Activated B cell treated with CpG ODN at 0.5 μM for 24 hours (primary cell): ENCODE measurements around the gene STKLD1. TPM values are rescaled to one million over a fixed set of nuclear protein-coding genes. Genes with fewer than 3 reads are reported as not detected.

Experiments used
- ATAC-seq: fragments of 200-7000 bp; cut with Tn5 transposase; one replicate; pipeline ENCODE4 v1.10.0; 2021; ENCODE audit warnings: low read depth, mild to moderate bottlenecking, moderate library complexity
- CTCF ChIA-PET: fragments of 350-600 bp; sonication (Branson Sonifier 250); formaldehyde crosslinking; loops from one replicate; lab custom pipeline; 2021; ENCODE audit warnings: antibody characterized with exemption; lab: Charles Lee
- POLR2A ChIA-PET: fragments of 350-600 bp; sonication (Branson Sonifier 250); formaldehyde crosslinking; loops from one replicate; lab custom pipeline; 2021; ENCODE audit warnings: antibody characterized with exemption; lab: Charles Lee
- DNase-seq: peaks from one replicate; pipeline ENCODE4 v3.0.0; 2022
- H3K27ac Mint-ChIP-seq: one replicate; pipeline ENCODE4 v1.8.0; 2020; ENCODE audit warnings: mixed read lengths
- H3K27me3 Mint-ChIP-seq: one replicate; pipeline ENCODE4 v1.8.0; 2021; ENCODE audit warnings: mixed read lengths
- H3K36me3 Mint-ChIP-seq: one replicate; pipeline ENCODE4 v1.8.0; 2021; ENCODE audit warnings: low read depth, mixed read lengths
- H3K4me1 Mint-ChIP-seq: one replicate; pipeline ENCODE4 v1.8.0; 2021; ENCODE audit warnings: mixed read lengths
- H3K4me3 Mint-ChIP-seq: one replicate; pipeline ENCODE4 v1.8.0; 2020; ENCODE audit warnings: mild to moderate bottlenecking, mixed read lengths
- H3K9me3 Mint-ChIP-seq: one replicate; pipeline ENCODE4 v1.8.0; 2020; ENCODE audit warnings: mixed read lengths
- CTCF ChIP-seq: fragments of 200-600 bp; IDR thresholded peaks from one replicate; pipeline ENCODE4 v1.8.0; 2022; ENCODE audit warnings: antibody characterized with exemption, mild to moderate bottlenecking
- intact Hi-C: fragments of 100-400 bp; cut with micrococcal nuclease; formaldehyde crosslinking; loops from one replicate; pipeline ENCODE4 v1.15.1; 2024
- total RNA-seq: library from RNA; stranded (reverse); gene quantifications from 2 replicates; pipeline ENCODE4 v1.2.3, GENCODE V29; 2022

STKLD1 gene
- total RNA-seq, 1 donor from 2014 or later, result 0.44 TPM

GRCh38 chr9:133415170-133415569 lies 39.0 kb downstream of the STKLD1 start:
- Mint-ChIP-seq H3K4me3 (no peak overlapping the region), H3K36me3 (peaks cover 54% of the 10 kb centered on the region), H3K9me3 (peaks cover 3% of the 10 kb centered on the region), H3K27ac (no peak overlapping the region), H3K27me3 (no peaks in the 10 kb centered on the region), H3K4me1 (peaks cover 54% of the 10 kb centered on the region)
- ChIA-PET CTCF (interaction anchor here (0.6 kb wide), 1 partner anchor 226 kb away, joined by 5 read pairs; no protein-coding TSS in a partner anchor), POLR2A (interaction anchor here (0.6 to 1.4 kb wide), 4 partner anchors 26 to 1735 kb away, joined by 3 to 5 read pairs (median 3); partner anchors contain the start of gene CACFD1)
- no peak for TF ChIP-seq CTCF
- DNase-seq (no peak), ATAC-seq (no peak)
- intact Hi-C loops, result no loop called here

GRCh38 chr9:133417541-133418461 lies 41.6 kb downstream of the STKLD1 start, which contains the start of gene REXO4:
Gene REXO4 (minus strand): TSS chr9:133418010. CDS start chr9:133417844, 166 bp downstream.
- H3K9me3 Mint-ChIP-seq, result peaks cover 3% of the 10 kb centered on the region
- no peak for TF ChIP-seq CTCF
- peak within 1 kb of the TSS; percentile 91 for H3K27ac Mint-ChIP-seq
- ATAC-seq, result peak; percentile 84
- CTCF ChIA-PET, result interaction anchor here (1.2 to 2.0 kb wide), 2 partner anchors 13 to 325 kb away, joined by 3 to 4 read pairs; no protein-coding TSS in a partner anchor
- POLR2A ChIA-PET, result interaction anchor here (0.6 to 2.1 kb wide), 8 partner anchors 15 to 70 kb away, joined by 3 to 12 read pairs (median 4); partner anchors contain the start of genes CACFD1, MED22, RPL7A and STKLD1
- intact Hi-C loops, result loop anchor here (1.0 kb wide), 5 partner anchors 42 to 388 kb away; partner anchors contain the start of genes GTF3C5, SLC2A6, STKLD1 and SURF4
- H3K4me3 Mint-ChIP-seq, result peak within 1 kb of the TSS; percentile 90
- peaks cover 71% of the 10 kb centered on the region for H3K4me1 Mint-ChIP-seq
- no peaks in the 10 kb centered on the region for H3K27me3 Mint-ChIP-seq
- H3K36me3 Mint-ChIP-seq, result peaks cover 31% of the 10 kb centered on the region
- peak; percentile 86 for DNase-seq

GRCh38 chr9:133419005-133419404 lies 42.8 kb downstream of the STKLD1 start:
- peaks cover 3% of the 10 kb centered on the region for H3K9me3 Mint-ChIP-seq
- peaks cover 19% of the 10 kb centered on the region for H3K36me3 Mint-ChIP-seq
- ChIA-PET POLR2A (interaction anchor here (0.6 to 2.1 kb wide), 7 partner anchors 22 to 71 kb away, joined by 3 to 12 read pairs (median 4); partner anchors contain the start of genes CACFD1, MED22, RPL7A and SLC2A6), CTCF (no interaction called here)
- H3K4me1 Mint-ChIP-seq, result peaks cover 70% of the 10 kb centered on the region
- H3K27me3 Mint-ChIP-seq, result no peaks in the 10 kb centered on the region
- ATAC-seq, result no peak
- intact Hi-C loops, result no loop called here
- no peak for DNase-seq
- no peak for TF ChIP-seq CTCF
- H3K4me3 Mint-ChIP-seq, result peak overlapping the region; percentile 90
- peak overlapping the region; percentile 91 for H3K27ac Mint-ChIP-seq

- ChIA-PET CTCF (interaction anchor here (0.9 kb wide), 1 partner anchor 8 kb away, joined by 3 read pairs; no protein-coding TSS in a partner anchor), POLR2A (interaction anchor here (0.7 to 1.3 kb wide), 4 partner anchors 40 to 349 kb away, joined by 3 to 10 read pairs (median 4); partner anchors contain the start of genes CACFD1, MED22 and RPL7A)
- Mint-ChIP-seq H3K4me3 (peak overlapping the region; percentile 45), H3K27ac (peak overlapping the region; percentile 84), H3K4me1 (peaks cover 58% of the 10 kb centered on the region), H3K27me3 (peaks cover 2% of the 10 kb centered on the region), H3K36me3 (peaks cover 7% of the 10 kb centered on the region), H3K9me3 (peaks cover 3% of the 10 kb centered on the region)
- peak; percentile 56 for ATAC-seq
- intact Hi-C loops, result loop anchor here (2.0 kb wide), 1 partner anchor 20 kb away; no protein-coding TSS in a partner anchor
- no peak for TF ChIP-seq CTCF
- no peak for DNase-seq
These were observed 44.2 kb downstream of the STKLD1 start for GRCh38 chr9:133420392-133420827.
